Measurements from ENCODE around the gene ANP32A.

ANP32A gene

DNA sequence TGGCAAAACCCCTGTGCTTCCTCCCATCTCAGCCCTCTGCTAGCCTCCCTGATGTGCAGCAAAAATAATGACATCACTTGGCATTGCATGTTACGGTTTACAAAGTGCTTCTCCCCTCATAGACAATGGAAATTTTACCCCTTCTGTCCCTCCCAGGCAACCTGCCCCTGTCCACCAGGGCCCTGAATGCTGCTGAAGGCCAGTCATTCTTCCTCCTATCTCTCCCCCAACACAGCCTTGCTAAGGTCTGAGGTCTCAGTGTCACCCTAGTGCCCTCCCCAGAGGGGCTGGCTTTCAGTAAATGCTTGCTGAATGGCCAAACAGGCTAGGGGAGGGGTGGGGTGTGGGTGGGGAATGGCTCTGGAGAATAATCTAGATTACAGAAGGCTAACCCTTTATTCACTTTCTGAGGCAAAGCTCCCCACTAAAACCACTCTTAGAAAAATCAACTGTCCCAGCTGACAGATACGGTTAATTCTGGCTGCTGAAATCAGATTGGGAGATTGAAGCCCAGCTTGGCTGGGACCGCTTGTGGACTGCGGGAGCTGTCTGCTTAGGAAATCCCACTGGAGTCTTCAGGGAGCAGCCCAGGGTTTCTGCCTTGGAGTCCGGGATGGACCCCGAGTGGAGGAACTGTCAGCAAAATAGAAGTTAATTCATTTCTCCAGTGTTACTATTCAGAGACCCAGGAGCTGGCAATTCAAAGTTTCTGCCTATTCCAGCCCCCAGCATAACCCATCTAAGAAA, 22.9 kb downstream of the ANP32A start:
- peak; percentile 37 for DNase-seq

- peak; percentile 37 for DNase-seq
Measured at GRCh38 chr15:68797191-68797590, 23.5 kb downstream of the ANP32A start.

DNA sequence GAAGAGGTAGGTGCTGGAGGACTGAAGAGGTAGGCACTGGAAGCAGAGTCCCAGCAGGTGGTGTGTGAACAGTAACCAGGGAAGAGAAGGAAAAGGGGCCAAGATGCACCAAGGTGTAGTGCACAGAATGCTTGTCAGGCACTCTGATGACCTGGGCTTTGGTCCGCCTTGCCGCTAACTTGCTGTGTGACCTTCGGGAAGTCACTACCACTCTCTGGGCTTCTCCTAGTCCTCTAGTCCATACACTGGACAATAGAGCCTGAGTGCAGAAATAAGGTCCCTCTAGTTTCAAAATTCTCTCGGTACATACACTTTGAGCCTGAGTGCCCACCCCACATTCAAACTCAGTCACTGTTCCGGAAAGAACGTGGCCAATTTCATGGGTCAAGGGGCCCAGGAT, 24.1 kb downstream of the ANP32A start:
- no peak for DNase-seq

- peak; percentile 67 for DNase-seq
Measured at GRCh38 chr15:68795298-68795848, 25.3 kb downstream of the ANP32A start.

DNA sequence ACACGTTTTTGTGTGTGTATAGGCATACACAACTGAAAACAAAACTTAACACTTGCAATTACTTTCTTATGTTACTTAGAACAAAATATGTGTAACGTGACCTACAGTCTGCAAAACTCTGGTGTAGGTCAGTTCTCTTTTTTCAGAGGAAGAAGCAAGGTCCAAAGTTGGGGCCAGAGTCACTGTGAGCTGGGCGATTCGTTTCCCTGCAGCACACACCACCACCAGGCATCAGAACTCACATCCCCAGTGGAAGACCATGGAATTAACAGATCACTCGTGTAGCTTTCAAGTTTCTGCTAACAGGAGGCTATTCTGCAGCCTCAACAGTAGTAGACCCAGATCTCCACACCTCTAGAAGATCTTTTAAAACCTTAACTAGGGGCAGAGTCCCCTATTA, 25.8 kb downstream of the ANP32A start:
- no peak for DNase-seq

GRCh38 chr15:68794307-68794706, 26.4 kb downstream of the ANP32A start:
- no peak for DNase-seq

GRCh38 chr15:68793776-68794175, 26.9 kb downstream of the ANP32A start:
- no peak for DNase-seq

DNA sequence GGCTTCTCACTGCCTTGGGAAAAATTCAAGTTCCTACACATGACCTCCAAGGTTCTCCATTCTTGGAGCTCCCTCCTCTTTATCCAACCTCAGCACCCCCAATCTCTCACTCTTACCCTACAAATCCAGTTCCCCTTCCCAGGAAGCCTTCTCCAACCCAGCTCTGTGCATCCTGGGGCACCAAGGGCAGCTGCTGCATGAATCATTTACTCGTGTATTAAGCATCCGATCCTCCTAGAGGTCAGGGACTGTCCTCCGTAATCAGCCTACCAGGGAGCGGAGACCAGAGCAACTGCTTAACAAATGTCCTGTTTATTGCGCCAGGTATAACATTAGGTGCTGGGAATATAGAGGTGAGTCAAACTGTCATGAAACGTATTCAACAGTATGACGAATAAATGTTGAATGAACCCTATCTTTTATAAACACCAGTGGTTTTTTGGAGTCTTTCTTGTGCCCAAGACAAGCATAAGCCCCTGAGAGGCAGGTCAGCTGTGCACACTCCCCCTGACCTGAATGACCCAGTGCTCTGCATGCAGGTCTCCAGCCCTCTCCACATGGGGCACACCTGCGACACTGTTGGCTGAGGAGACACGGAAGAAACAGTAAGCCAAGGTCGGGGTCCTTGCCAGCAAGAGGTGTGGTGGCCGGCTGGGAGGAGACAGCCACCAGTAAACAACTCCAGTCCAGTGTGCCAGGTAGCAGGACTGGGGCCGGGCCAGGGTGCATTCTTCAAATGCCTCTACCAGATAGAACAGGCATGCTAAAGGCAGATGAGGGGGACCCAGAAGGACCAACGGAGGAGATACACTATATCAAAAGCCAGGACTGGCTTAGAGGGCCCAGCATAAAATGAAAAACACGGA, 27.6 kb downstream of the ANP32A start:
- no peak for DNase-seq

DNA sequence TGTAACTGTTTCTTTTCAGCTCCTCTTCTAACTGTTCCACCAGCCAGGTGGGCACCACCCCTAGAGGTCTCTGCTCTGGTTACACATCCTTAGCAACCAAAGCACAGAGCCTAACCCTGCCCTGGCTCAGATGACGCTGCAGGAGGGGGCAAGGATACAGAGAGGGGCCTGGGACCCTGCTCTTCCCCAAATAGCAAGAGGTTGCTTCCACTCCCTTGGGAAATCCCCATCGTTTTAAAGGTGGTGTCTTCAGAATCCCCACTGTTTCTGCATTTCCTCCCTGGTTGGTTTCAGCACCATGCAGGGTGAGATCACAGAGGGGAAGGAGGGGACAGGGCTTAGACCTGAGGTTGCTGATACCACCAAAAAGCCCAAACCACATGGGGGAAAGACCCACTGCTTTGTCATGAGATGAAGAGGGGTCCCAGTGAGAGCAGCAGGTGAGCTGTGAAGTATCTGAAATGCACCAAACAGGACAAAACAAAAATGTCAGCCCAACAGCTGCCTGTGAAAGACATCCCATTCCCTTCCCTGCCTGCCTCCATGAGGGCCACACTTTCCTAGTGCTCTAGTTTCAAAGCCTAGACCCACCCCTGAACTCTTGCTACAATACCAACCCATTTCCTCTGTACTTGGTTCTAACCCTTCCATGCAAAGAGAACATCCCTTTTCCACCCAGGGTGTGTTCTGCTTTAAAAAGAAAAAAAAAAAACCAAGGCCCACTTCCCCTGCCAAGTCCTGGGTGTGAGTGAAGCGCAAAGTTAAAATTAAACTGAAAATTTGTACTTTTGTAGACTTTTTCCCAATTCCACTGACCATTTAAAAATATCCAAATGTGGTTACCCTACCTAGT, 29.0 kb downstream of the ANP32A start:
- DNase-seq: peak; percentile 69

DNA sequence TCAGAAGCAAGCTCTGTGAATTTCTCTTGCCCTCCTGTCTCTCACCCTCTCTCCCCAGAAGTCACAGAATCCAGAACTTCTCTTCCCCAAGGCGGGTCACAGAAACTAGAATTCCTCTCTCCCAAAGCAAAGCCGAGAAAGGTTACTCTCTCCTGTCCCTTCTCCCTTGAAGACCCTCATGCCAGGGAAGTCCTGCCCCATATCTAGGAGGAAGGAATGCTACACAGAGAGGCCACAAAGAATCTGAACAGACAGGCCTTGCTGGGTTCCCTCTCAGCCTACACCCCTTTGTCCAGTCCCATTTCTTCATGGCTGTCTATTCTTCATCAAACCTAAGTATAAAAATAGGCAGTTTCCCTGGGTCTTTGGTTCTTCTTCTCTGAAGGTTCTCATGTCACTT, 29.8 kb downstream of the ANP32A start:
- no peak for DNase-seq

GRCh38 chr15:68790242-68790575, 30.5 kb downstream of the ANP32A start:
- no peak for DNase-seq

DNA sequence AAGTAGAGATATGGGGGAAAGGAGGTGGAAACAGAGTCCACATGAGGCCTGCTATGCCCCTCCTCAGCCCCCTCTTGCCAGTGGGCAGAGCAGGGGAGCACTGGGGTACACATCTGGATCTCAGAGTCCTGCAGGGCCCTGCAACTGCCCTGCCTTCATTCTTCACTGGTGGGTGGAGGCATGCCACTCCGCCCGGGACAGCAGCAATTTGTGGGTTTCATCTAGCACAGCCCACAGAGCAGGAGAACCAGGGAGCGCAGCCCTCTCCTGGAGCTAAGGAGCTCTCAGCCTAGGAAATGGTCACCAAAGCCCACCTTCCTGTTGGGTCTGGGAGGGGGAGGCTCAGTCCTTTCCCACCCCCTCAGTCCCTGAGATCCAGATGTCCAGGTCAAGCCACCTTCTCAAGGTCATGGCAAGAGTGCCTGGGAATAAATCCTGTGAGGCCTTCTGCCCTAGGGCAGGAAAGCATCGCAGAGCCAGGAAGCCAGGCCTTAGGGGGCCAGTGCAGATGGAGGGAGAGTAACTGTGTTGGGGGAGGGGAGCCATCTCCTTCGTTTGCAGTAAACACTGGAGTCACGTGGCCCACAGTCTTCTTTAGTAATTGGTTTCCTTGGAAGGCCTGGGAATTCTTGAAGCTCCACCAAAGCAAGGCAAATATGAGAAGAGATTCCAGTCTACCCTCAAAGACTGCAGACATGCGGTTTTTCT, 31.0 kb downstream of the ANP32A start:
- no peak for DNase-seq

GRCh38 chr15:68789091-68789490, 31.6 kb downstream of the ANP32A start:
- DNase-seq: no peak

DNA sequence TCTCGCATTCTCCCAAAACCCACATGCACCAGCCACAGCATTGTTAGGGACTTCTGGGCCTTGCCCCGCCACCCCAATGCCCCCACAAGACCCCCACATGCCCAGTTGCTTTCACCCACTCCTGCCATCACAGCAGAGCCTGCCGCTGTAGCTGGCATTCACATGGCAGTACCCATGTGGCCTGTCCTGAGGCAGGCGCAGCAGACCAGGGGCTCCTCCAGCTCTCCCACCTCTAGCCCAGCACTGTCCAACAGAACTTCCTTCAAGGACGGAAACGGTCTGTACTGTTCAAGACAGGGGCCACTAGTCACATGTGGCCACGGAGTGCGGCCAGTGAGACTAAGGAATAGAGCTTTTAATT, 32.5 kb downstream of the ANP32A start:
- no peak for DNase-seq

DNA sequence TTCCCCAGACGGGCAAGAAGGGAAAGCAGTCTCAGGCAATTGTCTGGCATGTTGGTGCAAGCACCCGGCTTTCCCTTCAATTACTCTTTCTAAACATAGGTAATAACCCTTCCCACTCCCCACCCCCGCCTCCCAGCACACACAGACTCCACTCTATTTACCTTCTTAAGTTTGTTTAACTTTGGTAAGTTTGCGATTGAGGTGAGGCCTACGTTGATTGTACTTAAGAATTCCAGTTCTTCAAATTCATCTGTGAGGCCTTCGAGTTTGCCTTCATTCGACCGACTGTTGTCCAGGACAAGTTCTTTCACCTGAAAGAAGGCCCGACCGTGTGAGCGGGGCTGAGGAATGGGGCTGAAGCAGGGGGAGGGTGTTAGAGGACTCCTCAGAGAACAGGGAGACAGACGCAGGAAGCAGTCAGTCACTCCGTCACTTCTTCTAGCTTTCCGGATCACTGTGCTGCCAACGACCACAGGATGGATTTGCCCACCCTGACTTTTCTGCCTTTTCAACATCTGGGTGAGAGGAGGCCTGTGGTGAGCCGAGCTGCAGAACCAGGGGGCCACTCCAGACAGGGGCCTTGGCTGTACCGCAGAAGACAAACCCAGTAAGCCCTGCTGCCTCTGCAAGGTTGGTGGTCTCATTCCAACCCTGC, 33.0 kb downstream of the ANP32A start:
- no peak for DNase-seq

DNA sequence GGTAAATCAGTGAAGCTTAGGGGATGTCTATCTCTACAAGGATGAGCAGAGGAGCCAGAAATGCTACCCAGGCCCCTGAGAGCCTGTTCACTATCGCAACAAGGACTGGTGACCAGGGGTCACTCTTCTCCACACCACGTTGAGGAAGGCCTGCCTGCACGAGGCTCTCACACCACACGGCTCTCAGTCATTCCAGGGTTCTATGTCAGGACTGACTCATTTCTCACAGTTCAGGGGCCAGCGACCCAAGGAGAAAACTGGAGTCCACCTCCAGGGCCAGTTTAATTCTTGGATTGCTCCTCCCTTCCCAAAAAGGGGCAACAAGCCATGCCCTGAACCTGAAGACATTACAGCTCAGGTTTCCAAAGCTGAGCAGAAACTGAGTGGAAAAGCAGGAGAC, 33.9 kb downstream of the ANP32A start:
- no peak for DNase-seq

DNA sequence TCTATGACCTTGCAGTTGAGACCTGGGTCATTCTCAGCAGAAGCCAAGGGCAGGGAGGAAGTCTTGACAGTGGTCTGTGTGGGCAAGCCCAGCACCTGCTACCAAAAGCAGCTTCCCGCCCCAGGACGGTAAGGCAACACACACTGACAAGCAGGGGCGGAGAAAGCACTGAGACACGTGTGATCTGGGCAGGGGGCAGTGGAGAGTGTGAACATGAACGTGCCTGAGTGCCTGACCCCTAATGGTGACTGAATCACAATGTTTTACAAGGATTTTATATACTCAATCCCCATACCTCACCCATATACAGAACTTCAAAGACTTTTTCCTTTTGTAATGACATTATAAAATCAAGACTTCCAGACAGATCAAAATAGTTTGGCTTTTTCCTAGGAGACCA, 35.2 kb downstream of the ANP32A start:
- DNase-seq: no peak

GRCh38 chr15:68784206-68784605, 36.5 kb downstream of the ANP32A start:
- DNase-seq: no peak

GRCh38 chr15:68783226-68784058, 37.3 kb downstream of the ANP32A start:
- peak; percentile 78 for DNase-seq

DNA sequence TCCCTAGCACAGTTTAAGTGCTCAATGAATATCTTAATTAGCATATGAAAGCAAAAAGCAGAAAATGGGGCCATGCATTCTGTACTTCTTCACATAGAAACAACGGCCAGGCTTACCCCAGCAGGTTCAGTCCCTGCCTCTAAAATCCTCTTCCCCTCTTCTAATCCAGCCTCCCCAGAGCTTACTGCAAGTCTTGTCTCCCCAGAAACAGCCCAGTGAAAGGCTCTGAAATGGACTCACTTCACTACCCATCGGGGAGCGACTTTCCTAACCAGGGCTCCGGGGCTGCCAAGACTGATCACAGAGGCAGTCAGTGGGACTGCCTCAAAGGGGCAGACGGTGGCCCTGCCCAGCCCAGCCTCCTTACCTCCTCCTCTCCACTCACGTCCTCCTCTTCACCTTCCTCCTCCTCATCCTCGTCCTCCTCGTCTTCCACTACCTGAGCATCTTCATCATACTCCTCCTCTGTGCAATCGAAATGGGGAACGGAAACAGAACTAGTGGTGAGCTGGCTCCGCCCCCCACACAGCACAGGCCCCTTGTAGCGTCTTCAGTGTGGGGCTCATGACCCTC, 38.0 kb downstream of the ANP32A start:
- no peak for DNase-seq
